NCI-H446 treated with DMSO at 0.1 percent for 48 hours (cell line): ENCODE measurements around the gene SLC25A21.
A peak's percentile ranks its signal among the peaks of the same experiment; 100 is the strongest.

Experiments used
- DNase-seq: peaks from one replicate; lab custom pipeline; 2025; lab: John Stamatoyannopoulos, UW

Gene SLC25A21

GRCh38 chr14:37088356-37089215 lies 83.8 kb downstream of the SLC25A21 start:
- DNase-seq, result no peak

GRCh38 chr14:37087520-37087919 lies 84.9 kb downstream of the SLC25A21 start:
- DNase-seq, result no peak

GRCh38 chr14:37083599-37083998 lies 88.8 kb downstream of the SLC25A21 start:
- DNase-seq, result no peak

GRCh38 chr14:37082449-37082848 lies 90.0 kb downstream of the SLC25A21 start:
- no peak for DNase-seq

- no peak for DNase-seq
Measured at GRCh38 chr14:37081856-37082255, 90.5 kb downstream of the SLC25A21 start.

- DNase-seq, result no peak
Measured at GRCh38 chr14:37081218-37081617, 91.2 kb downstream of the SLC25A21 start.

GRCh38 chr14:37078131-37078530 lies 94.3 kb downstream of the SLC25A21 start:
- no peak for DNase-seq

- peak; percentile 32 for DNase-seq
Measured at GRCh38 chr14:37074320-37074719, 98.1 kb downstream of the SLC25A21 start.

GRCh38 chr14:37063467-37064240 lies 108.8 kb downstream of the SLC25A21 start:
- DNase-seq, result no peak

GRCh38 chr14:37062191-37062803 lies 110.1 kb downstream of the SLC25A21 start:
- DNase-seq, result no peak

GRCh38 chr14:37061697-37062096 lies 110.7 kb downstream of the SLC25A21 start:
- no peak for DNase-seq

GRCh38 chr14:37060496-37061260 lies 111.7 kb downstream of the SLC25A21 start:
- DNase-seq, result no peak

GRCh38 chr14:37057776-37058175 lies 114.6 kb downstream of the SLC25A21 start:
- no peak for DNase-seq

GRCh38 chr14:37056473-37056872 lies 115.9 kb downstream of the SLC25A21 start:
- no peak for DNase-seq

- no peak for DNase-seq
Measured at GRCh38 chr14:37054869-37055268, 117.5 kb downstream of the SLC25A21 start.

GRCh38 chr14:37054144-37054543 lies 118.3 kb downstream of the SLC25A21 start:
- no peak for DNase-seq

GRCh38 chr14:37051680-37052079 lies 120.7 kb downstream of the SLC25A21 start:
- DNase-seq, result no peak

GRCh38 chr14:37051153-37051552 lies 121.3 kb downstream of the SLC25A21 start:
- no peak for DNase-seq

GRCh38 chr14:37048666-37049071 lies 123.7 kb downstream of the SLC25A21 start:
- no peak for DNase-seq

GRCh38 chr14:37047996-37048395 lies 124.4 kb downstream of the SLC25A21 start:
- no peak for DNase-seq

- no peak for DNase-seq
Measured at GRCh38 chr14:37047226-37047625, 125.2 kb downstream of the SLC25A21 start.

GRCh38 chr14:37046815-37047214 lies 125.6 kb downstream of the SLC25A21 start:
- DNase-seq, result no peak
